Measurements from ENCODE around the gene YARS2. TPM values are rescaled to one million over a fixed set of nuclear protein-coding genes. Genes with fewer than 3 reads are reported as not detected.

YARS2 gene
- total RNA-seq, 1 experiment from 2014 or later: 48.7 TPM

- BruUV-seq (replicated peaks): no TSS peak
- no peaks in the 10 kb centered on the region for H3K27me3 ChIP-seq (replicated peaks; ENCODE audit: control insufficient read depth, insufficient read depth, low read length)
- H3K36me3 Mint-ChIP-seq (ENCODE audit: insufficient read depth, unreplicated experiment): peaks cover 98% of the 10 kb centered on the region
- DNase-seq: no peak
- CTCF ChIA-PET: no interaction called here
- H3K36me3 ChIP-seq (ENCODE audit: control insufficient read depth, insufficient read depth, low read length): peaks cover 8% of the 10 kb centered on the region
- no peak overlapping the region for H3K4me3 Mint-ChIP-seq (ENCODE audit: unreplicated experiment)
- intact Hi-C loops (cut with micrococcal nuclease; ENCODE audit: unreplicated experiment): no loop called here
- H3K27me3 Mint-ChIP-seq (ENCODE audit: insufficient read depth, unreplicated experiment): no peaks in the 10 kb centered on the region
- peaks cover 4% of the 10 kb centered on the region for H3K4me1 Mint-ChIP-seq (ENCODE audit: low read depth, unreplicated experiment)
- no peak overlapping the region for H3K4me3 ChIP-seq (ENCODE audit: low read depth, low read length)
- TF ChIP-seq CTCF (IDR thresholded peaks at IDR 0.05; ENCODE audit: insufficient read depth in 1 of 2, low read depth in 1 of 2, low read length in 1 of 2, severe bottlenecking in 1 of 2, unreplicated experiment in 1 of 2): no peak
- no peaks in the 10 kb centered on the region for H3K9me3 ChIP-seq
- no peaks in the 10 kb centered on the region for H3K9me3 Mint-ChIP-seq (ENCODE audit: unreplicated experiment)
- H3K4me1 ChIP-seq: no peaks in the 10 kb centered on the region
- POLR2A ChIA-PET: interaction anchor here (0.6 kb wide), 1 partner anchor 118 kb away, joined by 3 read pairs; no protein-coding TSS in a partner anchor
- H3K27ac Mint-ChIP-seq (ENCODE audit: unreplicated experiment): no peak overlapping the region
Measured at GRCh38 chr12:32794281-32794680, 38.6 kb upstream of the YARS2 start.

GRCh38 chr12:32789916-32790315, 34.2 kb upstream of the YARS2 start:
- CTCF ChIA-PET: interaction anchor here (0.6 kb wide), 1 partner anchor 34 kb away, joined by 3 read pairs; the partner anchor contains the start of gene YARS2
- intact Hi-C loops (cut with micrococcal nuclease; ENCODE audit: unreplicated experiment): no loop called here

GRCh38 chr12:32789446-32789845, 33.7 kb upstream of the YARS2 start:
- intact Hi-C loops (cut with micrococcal nuclease; ENCODE audit: unreplicated experiment): no loop called here
- H3K4me3 Mint-ChIP-seq (ENCODE audit: unreplicated experiment): no peak overlapping the region
- ChIA-PET CTCF (interaction anchor here (0.6 to 1.0 kb wide), 2 partner anchors 34 kb away, joined by 3 read pairs; partner anchors contain the start of gene YARS2), POLR2A (no interaction called here)
- TF ChIP-seq CTCF (IDR thresholded peaks at IDR 0.05; ENCODE audit: insufficient read depth in 1 of 2, low read depth in 1 of 2, low read length in 1 of 2, severe bottlenecking in 1 of 2, unreplicated experiment in 1 of 2): no peak
- peaks cover 3% of the 10 kb centered on the region for H3K36me3 ChIP-seq (ENCODE audit: control insufficient read depth, insufficient read depth, low read length)
- no peaks in the 10 kb centered on the region for H3K9me3 Mint-ChIP-seq (ENCODE audit: unreplicated experiment)
- no peak overlapping the region for H3K27ac Mint-ChIP-seq (ENCODE audit: unreplicated experiment)
- no peak for DNase-seq
- peaks cover 100% of the 10 kb centered on the region for H3K36me3 Mint-ChIP-seq (ENCODE audit: insufficient read depth, unreplicated experiment)
- no peaks in the 10 kb centered on the region for H3K4me1 ChIP-seq
- no peak overlapping the region for H3K4me3 ChIP-seq (ENCODE audit: low read depth, low read length)
- H3K27me3 ChIP-seq (replicated peaks; ENCODE audit: control insufficient read depth, insufficient read depth, low read length): no peaks in the 10 kb centered on the region
- H3K9me3 ChIP-seq: no peaks in the 10 kb centered on the region
- BruUV-seq (replicated peaks): no TSS peak
- no peaks in the 10 kb centered on the region for H3K27me3 Mint-ChIP-seq (ENCODE audit: insufficient read depth, unreplicated experiment)
- peaks cover 4% of the 10 kb centered on the region for H3K4me1 Mint-ChIP-seq (ENCODE audit: low read depth, unreplicated experiment)

More at GRCh38 chr12:32789916-32790315, 34.2 kb upstream of the YARS2 start:
- no peaks in the 10 kb centered on the region for H3K9me3 ChIP-seq
- H3K4me3 ChIP-seq (ENCODE audit: low read depth, low read length): no peak overlapping the region
- no peaks in the 10 kb centered on the region for H3K27me3 ChIP-seq (replicated peaks; ENCODE audit: control insufficient read depth, insufficient read depth, low read length)
- peaks cover 5% of the 10 kb centered on the region for H3K36me3 ChIP-seq (ENCODE audit: control insufficient read depth, insufficient read depth, low read length)
- Mint-ChIP-seq H3K4me1 (ENCODE audit: low read depth, unreplicated experiment) (peaks cover 4% of the 10 kb centered on the region), H3K9me3 (ENCODE audit: unreplicated experiment) (no peaks in the 10 kb centered on the region), H3K36me3 (ENCODE audit: insufficient read depth, unreplicated experiment) (peaks cover 100% of the 10 kb centered on the region), H3K27ac (ENCODE audit: unreplicated experiment) (no peak overlapping the region), H3K4me3 (ENCODE audit: unreplicated experiment) (no peak overlapping the region), H3K27me3 (ENCODE audit: insufficient read depth, unreplicated experiment) (no peaks in the 10 kb centered on the region)
- POLR2A ChIA-PET: no interaction called here
- H3K4me1 ChIP-seq: no peaks in the 10 kb centered on the region
- DNase-seq: no peak
- no peak for TF ChIP-seq CTCF (IDR thresholded peaks at IDR 0.05; ENCODE audit: insufficient read depth in 1 of 2, low read depth in 1 of 2, low read length in 1 of 2, severe bottlenecking in 1 of 2, unreplicated experiment in 1 of 2)
- no TSS peak for BruUV-seq (replicated peaks)

Measured in Caco-2 (cell line).